ENCODE data around the gene CRLF1.

GRCh38 chr19:18635831-18636182, 29.2 kb upstream of the CRLF1 start:
- TF ChIP-seq POLR2AphosphoS5 (IDR thresholded peaks at IDR 0.05; ENCODE audit: low read depth, low read length) (no peak), PAX5 (IDR thresholded peaks at IDR 0.05; ENCODE audit: insufficient read depth, low read length, severe bottlenecking) (no peak), POLR2A (IDR thresholded peaks at IDR 0.05; ENCODE audit: low read depth, low read length) (no peak), POU2F2 (IDR thresholded peaks at IDR 0.05; ENCODE audit: low read depth, low read length) (no peak)

All from GM12891 (cell line).